Body of pancreas (tissue), 4 donors: Measurements from ENCODE around the gene IFT122.

Experiments
- POLR2A ChIP-seq, 3 donors: fragments of 450-650 bp; IDR thresholded peaks; one replicate each; pipeline ENCODE4 v1.6.1; 2016; ENCODE audit warnings: antibody characterized with exemption in 3 of 3, mild to moderate bottlenecking in 2 of 3
- TF ChIP-seq, protein P1 (sequence below), 7 experiments: fragments of 450-650 bp in 4 of 7; fragments of 200-600 bp in 3 of 7; sonication (generic) in 3 of 7; IDR thresholded peaks; one replicate each; pipeline ENCODE4 v1.5.1; 2016 to 2019; ENCODE audit warnings: antibody characterized with exemption in 7 of 7

DNA sequence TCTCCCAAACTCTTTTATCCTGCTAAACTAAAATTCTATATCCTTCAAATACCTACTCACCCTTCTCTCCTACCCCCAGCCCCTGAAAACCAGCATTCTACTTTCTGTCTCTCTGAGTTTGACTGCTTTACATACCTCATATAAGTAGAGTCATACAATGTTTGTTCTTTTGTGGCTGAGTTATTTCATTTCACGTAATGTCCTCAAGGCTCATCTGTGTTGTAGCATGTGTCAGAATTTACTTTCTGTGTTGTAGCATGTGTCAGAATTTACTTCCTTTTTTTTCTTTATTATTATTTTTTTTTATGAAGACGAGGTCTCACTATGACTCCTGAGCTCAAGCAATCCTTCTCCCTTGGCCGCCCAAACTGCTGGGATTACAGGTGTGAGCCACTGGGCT, 20.1 kb downstream of the IFT122 start:
- TF ChIP-seq, protein P1, sequence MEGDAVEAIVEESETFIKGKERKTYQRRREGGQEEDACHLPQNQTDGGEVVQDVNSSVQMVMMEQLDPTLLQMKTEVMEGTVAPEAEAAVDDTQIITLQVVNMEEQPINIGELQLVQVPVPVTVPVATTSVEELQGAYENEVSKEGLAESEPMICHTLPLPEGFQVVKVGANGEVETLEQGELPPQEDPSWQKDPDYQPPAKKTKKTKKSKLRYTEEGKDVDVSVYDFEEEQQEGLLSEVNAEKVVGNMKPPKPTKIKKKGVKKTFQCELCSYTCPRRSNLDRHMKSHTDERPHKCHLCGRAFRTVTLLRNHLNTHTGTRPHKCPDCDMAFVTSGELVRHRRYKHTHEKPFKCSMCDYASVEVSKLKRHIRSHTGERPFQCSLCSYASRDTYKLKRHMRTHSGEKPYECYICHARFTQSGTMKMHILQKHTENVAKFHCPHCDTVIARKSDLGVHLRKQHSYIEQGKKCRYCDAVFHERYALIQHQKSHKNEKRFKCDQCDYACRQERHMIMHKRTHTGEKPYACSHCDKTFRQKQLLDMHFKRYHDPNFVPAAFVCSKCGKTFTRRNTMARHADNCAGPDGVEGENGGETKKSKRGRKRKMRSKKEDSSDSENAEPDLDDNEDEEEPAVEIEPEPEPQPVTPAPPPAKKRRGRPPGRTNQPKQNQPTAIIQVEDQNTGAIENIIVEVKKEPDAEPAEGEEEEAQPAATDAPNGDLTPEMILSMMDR (IDR thresholded peaks at IDR 0.05) = no peak
- no peak for TF ChIP-seq POLR2A (IDR thresholded peaks at IDR 0.05)
